Mesothelial cell of epicardium (in vitro differentiated cells): ENCODE results near the gene LMX1B. TPM values are rescaled to one million over a fixed set of nuclear protein-coding genes. Genes with fewer than 3 reads are reported as not detected.
A peak's percentile ranks its signal among the peaks of the same experiment; 100 is the strongest.

Experiments used
- DNase-seq, 2 experiments: peaks; one replicate each; pipeline ENCODE4 v3.0.0; 2021; ENCODE audit warnings: low spot score in 2 of 2; ENCODE audit not compliant: unreplicated experiment in 2 of 2
- H3K27ac Mint-ChIP-seq: 2 replicates; pipeline ENCODE4 v1.8.0; 2021; ENCODE audit warnings: mixed read lengths
- H3K27me3 Mint-ChIP-seq: 2 replicates; pipeline ENCODE4 v1.8.0; 2021; ENCODE audit warnings: low read depth, mixed read lengths
- H3K36me3 Mint-ChIP-seq: 2 replicates; pipeline ENCODE4 v1.8.0; 2021; ENCODE audit warnings: mixed read lengths
- H3K4me1 Mint-ChIP-seq: 2 replicates; pipeline ENCODE4 v1.8.0; 2021; ENCODE audit warnings: mixed read lengths
- H3K4me3 Mint-ChIP-seq: 2 replicates; pipeline ENCODE4 v1.8.0; 2021; ENCODE audit warnings: mild to moderate bottlenecking, moderate library complexity, mixed read lengths
- H3K9me3 Mint-ChIP-seq: 2 replicates; pipeline ENCODE4 v1.8.0; 2021; ENCODE audit warnings: mixed read lengths
- CTCF ChIP-seq: fragments of 200-600 bp; sonication (generic); IDR thresholded peaks from one replicate; pipeline ENCODE4 v1.5.0; 2021; ENCODE audit warnings: antibody characterized with exemption; ENCODE audit not compliant: unreplicated experiment
- total RNA-seq: library from RNA; stranded (reverse); gene quantifications from 3 replicates; pipeline ENCODE4 v1.2.1, GENCODE V29; 2021

The LMX1B gene
- total RNA-seq, 1 donor from 2014 or later: 0.09 TPM

GRCh38 chr9:126676685-126677143 lies 63.0 kb downstream of the LMX1B start:
- Mint-ChIP-seq H3K27ac (no peak overlapping the region), H3K27me3 (peaks cover 84% of the 10 kb centered on the region), H3K4me1 (peaks cover 24% of the 10 kb centered on the region), H3K9me3 (no peaks in the 10 kb centered on the region), H3K4me3 (no peak overlapping the region), H3K36me3 (peaks cover 3% of the 10 kb centered on the region)
- no peak for TF ChIP-seq CTCF
- DNase-seq: no peak

GRCh38 chr9:126677188-126678084 lies 63.7 kb downstream of the LMX1B start:
- TF ChIP-seq CTCF: no peak
- Mint-ChIP-seq H3K4me1 (peaks cover 21% of the 10 kb centered on the region), H3K27ac (no peak overlapping the region), H3K36me3 (peaks cover 3% of the 10 kb centered on the region), H3K9me3 (no peaks in the 10 kb centered on the region), H3K27me3 (peaks cover 89% of the 10 kb centered on the region), H3K4me3 (no peak overlapping the region)
- no peak for DNase-seq

DNA sequence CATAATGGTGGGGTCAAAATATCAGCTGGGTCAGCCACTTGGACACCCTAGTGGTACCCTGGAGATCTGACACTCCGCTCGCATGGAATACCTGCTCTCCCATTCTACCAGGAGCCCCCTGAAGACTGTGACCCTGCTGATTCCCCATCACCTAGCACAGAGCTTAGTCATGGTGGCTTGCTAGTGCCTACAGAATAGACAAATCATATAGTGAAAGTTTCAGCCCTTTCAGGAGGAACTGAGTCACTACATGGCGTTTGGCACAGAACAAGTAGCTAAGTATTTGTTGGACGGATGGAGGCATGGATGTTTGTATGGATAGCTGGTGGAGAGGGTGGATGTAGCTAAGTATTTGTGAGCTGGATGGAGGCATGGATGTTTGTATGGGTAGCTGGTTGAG lies 65.3 kb downstream of the LMX1B start:
- DNase-seq: no peak
- H3K27me3 Mint-ChIP-seq: peaks cover 90% of the 10 kb centered on the region
- H3K4me1 Mint-ChIP-seq: peaks cover 21% of the 10 kb centered on the region
- H3K9me3 Mint-ChIP-seq: no peaks in the 10 kb centered on the region
- H3K27ac Mint-ChIP-seq: no peak overlapping the region
- peaks cover 3% of the 10 kb centered on the region for H3K36me3 Mint-ChIP-seq
- no peak overlapping the region for H3K4me3 Mint-ChIP-seq
- peak; percentile 14 for TF ChIP-seq CTCF

- no peaks in the 10 kb centered on the region for H3K9me3 Mint-ChIP-seq
- peaks cover 7% of the 10 kb centered on the region for H3K4me1 Mint-ChIP-seq
- no peak overlapping the region for H3K27ac Mint-ChIP-seq
- H3K4me3 Mint-ChIP-seq: no peak overlapping the region
- H3K36me3 Mint-ChIP-seq: no peaks in the 10 kb centered on the region
- no peak for TF ChIP-seq CTCF
- DNase-seq: no peak
- peaks cover 92% of the 10 kb centered on the region for H3K27me3 Mint-ChIP-seq
Measured at GRCh38 chr9:126681336-126681735, 67.6 kb downstream of the LMX1B start.

- Mint-ChIP-seq H3K4me3 (no peak overlapping the region), H3K9me3 (no peaks in the 10 kb centered on the region), H3K27ac (no peak overlapping the region), H3K27me3 (peaks cover 91% of the 10 kb centered on the region), H3K4me1 (peaks cover 4% of the 10 kb centered on the region), H3K36me3 (no peaks in the 10 kb centered on the region)
- DNase-seq: no peak
- TF ChIP-seq CTCF: no peak
Measured at GRCh38 chr9:126682113-126682810, 68.5 kb downstream of the LMX1B start.
